HG03439 (cell line): Measurements from ENCODE around the gene ZNF467.

Source experiments
- ATAC-seq: cut with Tn5 transposase; IDR thresholded peaks from one replicate; pipeline ENCODE4 v1.9.1; 2021; ENCODE audit warnings: mild to moderate bottlenecking, moderate library complexity; ENCODE audit not compliant: unreplicated experiment

ZNF467 gene

DNA sequence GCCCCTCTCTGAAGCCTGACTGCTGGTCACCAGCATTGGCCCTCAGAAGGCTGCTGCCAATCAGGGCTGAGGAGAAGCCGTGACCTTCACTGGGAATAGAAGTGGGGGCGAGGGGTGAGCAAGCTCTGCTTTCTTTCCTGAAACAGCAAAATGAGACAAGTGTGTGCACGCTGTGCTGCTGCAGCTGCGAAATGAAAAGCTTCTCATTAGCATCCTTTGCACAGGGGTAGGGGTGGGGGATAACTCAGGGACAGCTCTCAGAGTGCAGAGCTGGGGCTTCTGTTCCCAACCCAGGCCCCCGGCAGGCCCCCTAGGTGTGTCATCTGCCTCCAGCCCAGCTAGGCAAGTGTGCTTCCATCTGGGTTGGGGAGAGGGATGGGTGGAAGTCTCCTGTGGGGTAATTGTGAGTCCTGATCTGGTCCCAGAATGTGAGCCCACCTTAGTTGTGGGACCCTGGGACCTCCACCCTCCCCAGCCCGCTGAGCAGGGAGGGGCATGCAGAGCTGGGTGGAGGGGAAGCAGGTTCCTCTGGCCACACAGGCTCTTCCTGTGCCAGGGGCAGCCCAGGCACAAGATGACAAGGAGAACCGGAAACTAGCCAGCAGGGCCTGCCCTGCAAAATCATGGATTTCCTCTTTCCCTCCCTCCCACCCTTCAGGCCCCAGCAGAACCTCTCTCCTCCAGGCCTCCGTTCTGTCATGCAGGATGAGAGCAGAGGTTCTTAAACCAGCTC is 22.2 kb downstream of the ZNF467 start:
- ATAC-seq = no peak

DNA sequence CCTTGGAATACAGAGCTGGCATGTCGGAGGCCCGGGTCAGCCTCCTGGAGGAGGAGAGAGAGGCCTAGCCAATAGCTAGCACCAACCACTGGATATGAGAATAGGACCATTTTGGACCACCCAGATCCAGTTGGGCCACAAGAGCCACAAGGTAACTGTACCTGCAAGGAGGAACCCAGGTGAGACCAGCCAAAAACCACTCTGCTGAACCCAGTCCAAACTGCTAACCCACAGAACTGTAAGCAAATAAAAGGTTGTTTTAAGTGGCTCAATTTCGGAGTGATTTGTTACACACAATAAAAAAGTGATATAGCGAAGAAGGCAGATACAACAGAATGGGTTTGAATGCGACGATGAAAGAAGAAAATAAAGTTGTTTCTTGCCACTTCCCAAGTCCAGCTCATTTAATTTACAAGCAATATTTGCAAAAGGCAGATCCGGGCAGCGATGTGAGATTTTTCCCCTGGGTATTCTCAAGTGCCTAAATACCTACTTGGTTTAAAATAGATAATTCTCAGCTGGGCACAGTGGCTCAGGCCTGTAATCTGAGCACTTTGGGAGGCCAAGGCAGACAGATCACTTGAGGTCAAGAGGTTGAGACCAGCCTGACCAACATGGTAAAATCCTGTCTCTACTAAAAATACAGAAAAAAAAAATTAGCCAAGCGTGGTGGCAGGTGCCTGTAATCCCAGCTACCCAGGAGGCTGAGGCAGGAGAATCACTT is 23.1 kb downstream of the ZNF467 start:
- no peak for ATAC-seq

DNA sequence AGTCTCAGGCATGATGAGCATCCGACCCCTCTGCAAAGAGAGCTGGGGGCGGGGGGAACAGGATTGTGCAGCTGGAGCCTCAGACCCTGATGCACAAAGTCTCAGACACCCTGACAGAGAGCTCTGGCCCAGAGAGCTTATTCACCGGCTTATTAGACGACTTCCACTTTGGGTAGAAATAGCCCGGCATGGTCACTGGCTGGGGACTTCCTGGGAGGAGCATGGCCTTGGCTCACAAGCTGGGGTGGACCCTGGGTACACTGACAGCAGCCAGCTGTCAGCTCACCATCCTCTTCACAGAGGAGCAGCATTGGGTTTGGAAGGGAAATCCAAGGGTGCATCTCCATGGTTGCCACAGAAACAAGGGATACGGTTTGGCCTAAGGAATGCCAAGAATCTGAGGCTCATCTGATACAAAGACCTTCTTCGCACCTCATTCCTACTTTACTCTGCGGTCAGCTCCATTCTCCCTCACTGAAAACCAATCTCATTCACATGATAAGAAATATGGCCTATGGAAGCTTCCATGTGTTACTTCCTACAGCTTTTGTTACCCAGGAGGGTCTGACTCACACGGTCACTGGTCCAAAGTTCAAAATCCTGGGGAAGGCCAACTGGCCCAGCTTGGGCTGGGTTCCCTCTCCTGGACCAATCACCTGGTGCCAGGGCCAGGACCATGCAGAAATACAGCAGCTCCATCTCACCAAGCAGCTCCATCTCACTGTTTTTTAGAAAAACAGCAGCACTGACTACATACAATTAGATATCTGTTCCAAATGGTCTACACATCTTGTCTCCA is 25.1 kb downstream of the ZNF467 start:
- ATAC-seq = no peak

DNA sequence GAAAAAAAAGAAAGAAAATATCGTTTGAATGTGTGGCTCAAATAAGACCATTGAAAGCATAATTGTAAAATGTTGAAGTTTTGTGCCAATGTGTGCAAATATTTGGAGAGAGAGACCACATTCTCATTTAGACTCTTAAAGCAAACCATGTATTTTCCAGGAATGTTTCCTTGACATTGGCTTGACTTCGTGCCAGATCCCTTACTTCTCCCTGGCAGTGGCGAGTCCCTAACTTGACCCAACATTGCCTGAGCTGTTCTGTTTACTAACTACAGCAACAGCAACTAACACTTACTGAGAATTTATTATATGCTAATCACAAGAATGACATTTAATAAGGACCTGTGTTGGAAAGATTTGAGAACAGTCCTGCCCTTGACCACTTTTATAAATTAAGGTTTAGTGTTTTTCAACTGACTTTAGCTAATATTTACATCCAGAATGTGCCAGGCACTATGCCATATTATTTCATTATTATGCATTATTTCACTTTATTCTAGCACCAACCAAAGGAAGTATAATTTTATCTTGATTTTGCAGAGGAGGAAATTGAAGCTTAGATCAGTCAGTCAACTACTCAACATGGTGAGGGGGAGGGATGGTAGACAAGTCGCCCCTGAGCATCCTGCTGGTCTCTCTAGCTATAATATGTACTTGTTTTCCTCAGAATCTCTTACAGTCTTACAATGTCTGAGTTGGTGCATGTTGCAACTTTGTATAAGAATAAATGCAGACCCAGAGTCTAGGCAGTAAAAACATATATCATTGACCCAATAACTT is 29.7 kb downstream of the ZNF467 start:
- ATAC-seq = no peak

DNA sequence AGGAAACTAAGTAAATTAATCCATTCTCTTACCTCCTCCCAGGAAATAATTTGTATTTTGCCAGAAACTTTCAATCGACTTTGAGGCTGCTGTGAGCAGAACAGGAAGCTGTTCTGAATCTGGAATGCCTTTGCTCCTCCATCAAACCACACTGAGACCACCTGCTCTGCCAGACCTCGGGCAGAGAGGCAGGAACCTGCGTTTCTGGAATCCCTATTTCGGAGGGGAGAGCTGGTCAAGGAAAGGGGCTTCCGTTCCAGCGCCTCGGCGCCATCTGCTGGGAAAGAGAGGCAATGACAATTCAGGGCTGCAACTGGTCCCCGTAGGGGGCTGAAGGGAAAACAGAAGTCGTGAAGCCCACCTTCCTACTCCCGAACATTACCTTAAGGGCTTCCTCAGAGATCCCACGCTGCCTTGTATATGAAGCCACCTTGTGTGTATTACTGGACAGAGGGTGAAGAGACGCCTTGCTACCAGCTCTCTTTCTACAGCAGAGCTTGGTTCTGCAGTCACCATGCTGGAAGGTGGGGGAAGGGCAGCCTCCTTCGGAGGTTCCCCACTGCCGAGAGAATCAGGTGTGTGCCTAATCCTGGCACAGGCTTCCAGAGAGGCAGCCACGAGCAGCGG is 31.2 kb downstream of the ZNF467 start:
- ATAC-seq = peak; percentile 63

DNA sequence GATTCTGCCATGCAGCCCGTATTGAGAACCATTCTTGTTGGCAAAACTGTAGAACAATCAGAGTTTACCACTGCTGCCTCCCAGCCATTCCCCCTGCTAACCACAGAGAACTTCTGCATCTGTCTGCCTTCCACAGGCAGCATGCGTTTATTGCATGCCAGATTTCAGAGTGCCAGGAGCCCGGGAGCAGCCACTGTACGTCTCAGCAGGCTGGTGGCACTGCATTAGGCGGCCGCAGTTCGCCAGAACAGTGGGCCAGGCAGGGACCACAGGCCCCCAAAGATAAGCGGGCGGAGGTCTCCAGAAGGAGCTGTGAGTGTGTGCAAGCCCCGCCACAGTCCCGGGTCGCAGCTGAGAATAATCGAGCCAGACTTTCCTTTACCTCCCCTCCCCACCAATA is 31.8 kb downstream of the ZNF467 start:
- no peak for ATAC-seq

DNA sequence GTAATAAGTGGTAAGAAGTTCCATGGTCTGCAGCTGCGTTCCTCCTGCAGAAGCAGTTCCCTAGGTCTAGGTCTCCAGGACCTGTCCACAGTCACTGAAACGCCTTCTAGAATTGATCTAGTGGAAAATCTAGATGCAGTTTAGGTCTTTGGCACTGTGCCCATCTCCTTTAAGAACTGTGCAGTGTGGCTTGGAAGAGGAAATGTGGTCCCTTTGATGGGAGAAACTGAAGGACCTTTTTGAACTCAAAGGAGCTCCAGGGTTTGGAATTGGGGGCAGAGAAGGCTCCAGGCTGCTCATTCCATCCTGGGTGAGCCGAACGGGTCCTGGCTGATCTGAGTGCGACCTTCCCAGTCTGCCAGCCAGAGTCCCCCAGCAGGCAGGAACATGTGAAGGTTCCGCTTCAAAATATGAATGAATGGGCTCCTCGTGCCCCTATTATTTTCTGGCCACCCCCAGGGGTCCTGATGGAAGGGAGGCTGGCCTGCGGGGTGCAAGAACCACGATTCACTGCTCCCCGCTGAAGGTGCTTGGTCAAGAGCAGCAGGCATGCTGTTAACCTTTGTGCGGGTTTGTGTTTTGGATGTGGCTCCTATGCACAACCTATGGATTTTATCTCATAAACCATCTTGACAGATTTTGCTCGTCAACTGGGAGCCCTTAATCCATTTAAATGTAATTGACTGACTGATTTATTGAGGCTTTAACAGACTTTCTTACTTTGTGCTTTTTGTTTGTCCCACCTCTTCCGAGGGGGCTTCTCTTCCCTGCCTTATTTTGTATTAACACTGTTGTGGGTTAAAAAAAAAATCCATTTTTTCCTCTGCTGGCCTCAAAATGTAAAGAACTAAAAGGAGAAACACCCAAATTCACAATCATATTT is 36.7 kb downstream of the ZNF467 start:
- no peak for ATAC-seq

DNA sequence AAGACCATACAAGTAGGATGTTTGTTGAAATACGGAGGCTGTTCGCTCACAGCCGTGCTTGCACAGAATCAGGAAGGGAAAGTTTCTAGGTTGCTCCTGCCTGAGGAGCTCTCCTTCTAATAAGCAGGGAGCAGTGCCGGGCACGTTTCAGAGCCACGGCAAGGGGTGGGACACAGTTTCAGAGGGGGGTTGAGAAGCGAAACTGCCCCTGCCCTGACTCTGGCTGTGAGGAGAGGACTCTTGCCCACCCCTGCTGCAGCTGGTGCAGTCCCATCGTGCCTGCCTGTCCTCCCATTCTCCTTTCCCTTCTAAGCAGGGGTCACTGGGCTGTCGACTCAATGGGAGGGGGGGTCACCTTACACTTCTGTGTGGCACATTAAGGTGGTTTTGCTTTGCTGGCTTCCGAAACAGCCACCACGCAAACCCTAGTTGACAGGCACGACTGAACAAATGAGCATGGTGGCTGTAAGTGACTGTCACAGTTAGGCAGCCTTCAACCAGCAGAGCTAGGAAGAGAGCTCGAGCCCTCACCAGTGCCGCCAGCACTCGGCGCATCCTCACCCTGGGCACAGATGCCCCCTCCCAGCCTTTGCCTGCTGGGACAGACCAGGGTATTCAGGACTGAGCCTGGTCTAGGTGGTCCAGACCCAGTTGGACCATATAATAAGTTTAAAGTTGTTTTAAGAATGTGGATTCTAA is 37.5 kb downstream of the ZNF467 start:
- ATAC-seq = no peak

DNA sequence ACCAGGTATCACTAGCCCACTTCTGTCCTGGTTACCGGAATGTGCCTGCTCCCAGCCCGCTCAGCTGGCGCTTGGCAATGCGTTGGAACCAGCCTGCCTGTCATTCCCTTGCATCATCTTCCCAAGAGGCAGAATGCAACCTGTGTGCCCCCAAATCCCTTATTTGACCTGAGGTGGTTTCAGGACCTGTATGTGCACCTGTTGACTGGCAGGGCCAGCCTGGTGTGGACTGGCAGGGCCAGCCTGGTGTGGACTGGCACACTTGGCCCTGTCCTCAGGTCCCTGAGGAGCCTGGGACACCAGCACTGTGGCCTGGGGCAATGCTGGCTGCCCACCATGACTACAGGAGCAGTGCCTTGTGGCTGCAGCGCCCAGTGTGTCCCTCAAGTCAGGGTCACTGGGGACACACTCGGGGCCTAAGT is 38.2 kb downstream of the ZNF467 start:
- no peak for ATAC-seq

DNA sequence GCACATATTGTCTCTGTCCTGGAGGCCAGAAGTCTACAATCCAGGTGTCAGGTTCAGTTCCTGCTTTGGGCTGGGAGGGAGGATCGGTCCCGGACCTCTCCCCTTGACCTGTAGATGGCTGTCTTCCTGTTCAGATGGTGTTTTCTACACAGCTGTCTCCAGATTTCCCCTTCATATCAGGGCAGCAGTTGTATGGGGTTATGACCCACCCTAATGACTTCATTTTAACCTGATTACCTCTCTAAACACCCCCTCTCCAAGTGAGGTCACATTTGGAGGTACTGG is 38.7 kb downstream of the ZNF467 start:
- ATAC-seq = no peak

DNA sequence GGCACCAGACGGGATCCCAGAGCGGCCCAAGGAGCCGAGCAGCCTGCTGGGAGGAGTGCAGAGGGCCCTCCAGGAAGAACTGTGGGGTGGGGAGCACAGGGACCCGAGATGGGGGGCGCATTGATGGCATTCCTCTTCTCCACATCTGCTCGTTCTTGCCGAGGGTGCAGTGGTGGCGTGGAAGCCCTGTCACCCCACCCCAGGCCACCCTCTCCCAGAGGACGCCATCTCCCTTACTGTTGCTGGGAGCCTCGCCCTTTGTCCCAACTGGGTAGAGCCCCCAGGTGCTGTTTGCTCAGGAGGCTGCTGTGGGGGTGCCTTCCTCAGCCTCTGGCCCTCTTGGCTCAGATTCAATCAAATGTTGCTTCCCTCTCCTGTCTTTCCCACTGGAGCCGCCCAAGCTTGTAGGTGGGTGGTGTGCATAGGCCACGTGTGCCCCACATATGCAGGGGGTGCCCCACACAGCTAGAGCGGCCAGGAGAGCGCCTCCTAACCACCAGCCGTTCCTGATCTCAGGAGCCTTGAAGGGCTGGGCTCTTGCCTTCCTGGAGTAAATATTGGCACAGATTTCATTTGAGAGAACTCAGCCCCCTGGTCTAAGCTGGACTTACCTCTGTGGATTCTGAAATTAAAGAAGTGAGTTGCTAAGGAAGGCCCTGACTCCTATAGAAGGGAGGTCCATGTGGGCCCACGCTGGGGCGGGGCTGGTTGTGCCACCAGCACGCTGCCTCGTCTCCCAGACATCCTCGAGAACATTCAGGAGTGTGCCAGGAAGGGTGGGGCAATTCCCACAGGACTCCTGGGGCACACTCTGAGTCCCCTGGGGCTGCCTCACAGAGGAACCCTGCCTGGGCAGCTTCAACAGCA is 39.2 kb downstream of the ZNF467 start:
- ATAC-seq = no peak

DNA sequence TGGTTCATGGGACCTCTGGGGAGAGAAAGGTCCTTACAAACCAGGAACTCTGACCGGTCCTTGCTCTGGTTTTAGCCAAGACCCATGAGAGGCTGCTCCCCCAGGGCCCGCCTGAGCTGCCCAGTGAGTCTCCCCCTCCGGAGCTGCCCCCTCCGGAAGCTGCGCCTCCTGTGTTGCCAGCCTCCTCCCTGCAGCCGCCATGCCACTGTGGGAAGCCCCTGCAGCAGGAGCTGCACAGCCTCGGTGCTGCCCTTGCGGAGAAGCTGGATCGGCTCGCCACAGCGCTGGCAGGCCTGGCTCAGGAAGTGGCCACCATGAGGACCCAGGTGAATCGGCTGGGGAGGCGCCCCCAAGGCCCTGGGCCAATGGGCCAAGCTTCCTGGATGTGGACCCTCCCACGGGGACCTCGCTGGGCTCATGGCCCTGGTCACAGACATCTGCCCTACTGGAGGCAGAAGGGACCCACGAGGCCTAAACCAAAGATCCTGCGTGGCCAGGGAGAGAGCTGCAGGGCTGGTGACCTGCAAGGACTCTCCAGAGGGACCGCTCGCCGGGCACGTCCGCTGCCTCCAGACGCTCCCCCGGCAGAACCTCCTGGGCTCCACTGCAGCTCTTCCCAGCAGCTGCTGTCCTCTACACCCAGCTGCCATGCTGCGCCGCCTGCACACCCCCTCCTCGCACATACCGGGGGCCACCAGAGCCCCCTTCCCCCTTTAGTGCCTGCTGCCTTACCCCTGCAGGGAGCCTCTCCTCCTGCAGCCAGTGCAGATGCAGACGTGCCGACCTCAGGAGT is 40.1 kb downstream of the ZNF467 start:
- no peak for ATAC-seq

DNA sequence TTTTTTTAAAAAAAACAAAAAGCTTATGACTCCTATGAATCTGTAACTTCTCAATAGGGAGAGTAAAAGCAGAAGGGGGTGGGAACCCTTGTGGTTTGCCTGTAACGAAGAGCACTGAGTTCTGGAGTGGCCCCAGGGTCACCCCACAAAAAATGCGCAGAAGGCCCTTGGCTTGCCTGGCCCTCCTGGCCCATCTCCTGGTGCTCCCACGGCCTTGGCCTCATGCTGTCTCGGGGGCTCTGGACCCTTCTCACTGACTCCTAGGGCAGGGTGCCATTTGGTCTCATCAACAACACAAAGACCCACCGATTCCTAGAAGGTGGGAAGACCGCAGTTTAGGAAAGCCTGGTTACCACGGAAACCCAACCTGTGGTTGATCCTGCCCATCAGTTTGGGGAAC is 40.8 kb downstream of the ZNF467 start:
- ATAC-seq = no peak

DNA sequence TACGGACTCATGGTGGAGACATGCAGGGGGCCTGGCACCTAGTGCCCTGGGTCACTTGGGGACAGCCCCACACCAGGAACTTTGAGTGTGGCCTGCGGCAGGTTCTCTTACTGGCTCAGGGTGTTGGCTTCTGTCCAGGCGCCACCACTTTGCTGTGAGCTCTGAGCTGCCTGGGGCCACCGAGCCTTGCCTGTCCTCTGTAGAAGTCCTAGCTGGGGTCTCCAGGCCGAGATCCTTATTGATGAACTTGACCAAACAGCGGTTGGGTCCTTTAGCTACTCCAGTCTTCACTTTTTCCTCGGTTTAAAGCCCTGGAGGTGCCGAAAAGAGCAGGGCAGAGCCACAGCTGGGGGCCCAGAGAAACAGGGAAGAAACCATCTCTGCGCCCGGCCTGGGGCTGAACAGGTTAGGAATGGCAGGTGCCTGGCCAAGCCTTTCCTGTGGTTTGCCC is 41.3 kb downstream of the ZNF467 start:
- no peak for ATAC-seq

DNA sequence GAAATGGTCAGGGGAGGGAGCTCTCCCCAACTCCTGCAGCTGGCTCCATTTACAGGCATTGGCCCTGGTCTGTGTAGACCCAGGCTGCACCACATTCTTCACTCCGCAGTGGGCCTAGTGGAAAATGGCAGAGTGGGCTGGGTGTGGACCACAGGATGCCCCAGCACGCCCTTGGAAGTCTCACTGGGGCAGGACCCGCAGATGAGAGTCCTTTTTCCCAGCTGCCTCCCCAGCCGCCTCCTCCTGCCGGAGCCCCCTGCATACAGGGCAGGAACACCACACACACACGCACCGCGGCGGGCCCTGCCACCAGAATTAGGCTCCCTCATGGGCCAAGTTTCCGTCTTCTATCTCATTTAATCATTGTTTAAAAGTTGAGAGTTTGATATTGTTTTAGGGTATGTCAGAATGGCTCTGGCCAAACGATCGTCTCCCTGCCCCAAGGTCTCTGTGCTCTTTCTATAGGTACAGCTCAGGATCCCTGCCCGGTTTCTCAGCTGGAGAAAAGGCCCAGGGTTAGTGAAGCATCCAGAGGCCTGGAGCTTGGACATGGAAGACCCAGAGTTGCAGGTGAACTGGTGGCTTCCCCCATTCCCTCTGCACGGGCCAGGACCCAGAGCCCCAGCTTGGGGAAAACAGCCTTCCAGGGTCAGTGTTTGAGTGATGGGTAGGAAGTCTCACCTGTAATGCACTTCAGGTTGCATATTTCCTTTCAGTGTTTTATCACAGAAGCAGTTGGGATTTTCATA is 42.0 kb downstream of the ZNF467 start:
- ATAC-seq = no peak

DNA sequence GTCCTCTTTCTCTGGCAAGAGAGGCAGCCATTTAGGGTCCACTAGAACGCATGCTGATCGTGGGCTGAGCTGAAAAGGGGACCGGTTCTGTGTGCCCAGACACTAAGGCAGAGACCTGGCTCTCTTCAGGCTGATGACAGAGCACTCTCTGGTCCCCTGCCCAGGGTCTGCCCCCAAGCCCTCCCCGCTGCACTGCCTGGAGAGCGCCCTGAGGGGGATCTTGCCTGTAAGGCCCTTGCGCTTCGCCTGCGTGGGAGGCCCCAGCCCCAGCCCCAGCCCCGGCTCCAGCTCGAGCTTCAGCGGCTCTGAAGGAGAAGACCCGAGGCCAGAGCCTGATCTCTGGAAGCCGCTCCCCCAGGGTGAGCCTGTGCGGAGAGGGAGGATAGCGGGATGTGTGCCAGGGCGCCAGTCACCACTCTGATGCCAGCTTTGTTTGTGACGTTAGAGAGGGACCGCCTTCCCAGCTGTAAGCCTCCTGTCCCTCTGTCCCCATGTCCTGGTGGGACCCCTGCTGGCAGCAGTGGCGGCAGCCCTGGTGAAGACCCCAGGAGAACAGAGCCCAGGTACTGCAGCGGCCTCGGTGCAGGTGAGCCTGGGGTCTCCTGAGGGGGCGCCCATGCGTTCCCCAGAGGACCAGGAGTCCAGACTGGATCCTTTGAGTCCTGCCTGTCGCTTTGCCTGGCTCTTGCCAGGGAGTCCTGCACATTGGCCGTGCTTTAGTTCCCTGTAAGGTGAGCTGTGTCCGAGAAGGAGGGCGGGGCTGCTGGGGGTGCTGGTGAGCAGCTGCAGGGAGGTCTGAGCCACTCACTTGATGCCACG is 43.2 kb downstream of the ZNF467 start:
- ATAC-seq = no peak
